ENCODE results near the gene CNTNAP2.
A peak's percentile ranks its signal among the peaks of the same experiment; 100 is the strongest.
"Not testable (repeated sequence)": the region's sequence is repeated elsewhere in the genome, so short reads cannot be mapped to it uniquely, and the experiment has no call there.

The CNTNAP2 gene

GRCh38 chr7:147578196-147578595 lies 1461.6 kb downstream of the CNTNAP2 start:
- DNase-seq: peak; percentile 9

- DNase-seq: no peak
Measured at GRCh38 chr7:147579148-147579547, 1462.5 kb downstream of the CNTNAP2 start.

GRCh38 chr7:147584771-147585193 lies 1468.2 kb downstream of the CNTNAP2 start:
- DNase-seq: no peak

GRCh38 chr7:147586110-147586509 lies 1469.5 kb downstream of the CNTNAP2 start:
- DNase-seq: no peak

GRCh38 chr7:147586526-147586925 lies 1469.9 kb downstream of the CNTNAP2 start:
- peak; percentile 21 for DNase-seq

GRCh38 chr7:147593271-147594057 lies 1476.9 kb downstream of the CNTNAP2 start:
- DNase-seq: no peak

- no peak for DNase-seq
Measured at GRCh38 chr7:147595042-147595441, 1478.4 kb downstream of the CNTNAP2 start.

- not testable (repeated sequence) for DNase-seq
Measured at GRCh38 chr7:147598687-147599086, 1482.1 kb downstream of the CNTNAP2 start.

- DNase-seq: no peak
Measured at GRCh38 chr7:147605323-147605722, 1488.7 kb downstream of the CNTNAP2 start.

GRCh38 chr7:147607157-147607800 lies 1490.7 kb downstream of the CNTNAP2 start:
- no peak for DNase-seq

- peak; percentile 18 for DNase-seq
Measured at GRCh38 chr7:147611431-147611830, 1494.8 kb downstream of the CNTNAP2 start.

- DNase-seq: no peak
Measured at GRCh38 chr7:147635288-147635687, 1518.7 kb downstream of the CNTNAP2 start.

- no peak for DNase-seq
Measured at GRCh38 chr7:147636553-147636952, 1520.0 kb downstream of the CNTNAP2 start.

- no peak for DNase-seq
Measured at GRCh38 chr7:147638566-147638965, 1522.0 kb downstream of the CNTNAP2 start.

GRCh38 chr7:147639037-147639436 lies 1522.4 kb downstream of the CNTNAP2 start:
- DNase-seq: no peak

- DNase-seq: no peak
Measured at GRCh38 chr7:147639751-147640150, 1523.2 kb downstream of the CNTNAP2 start.

GRCh38 chr7:147640821-147641220 lies 1524.2 kb downstream of the CNTNAP2 start:
- DNase-seq: no peak

- no peak for DNase-seq
Measured at GRCh38 chr7:147646568-147646967, 1530.0 kb downstream of the CNTNAP2 start.

GRCh38 chr7:147650991-147651390 lies 1534.4 kb downstream of the CNTNAP2 start:
- no peak for DNase-seq

- DNase-seq: no peak
Measured at GRCh38 chr7:147651601-147652000, 1535.0 kb downstream of the CNTNAP2 start.

GRCh38 chr7:147653456-147653855 lies 1536.9 kb downstream of the CNTNAP2 start:
- no peak for DNase-seq

GRCh38 chr7:147658392-147658967 lies 1541.9 kb downstream of the CNTNAP2 start:
- peak; percentile 14 for DNase-seq
